ENCODE results near the gene LCAT. TPM values are rescaled to one million over a fixed set of nuclear protein-coding genes. Genes with fewer than 3 reads are reported as not detected.
"Not testable (repeated sequence)": the region's sequence is repeated elsewhere in the genome, so short reads cannot be mapped to it uniquely, and the experiment has no call there.

LCAT gene
- total and polyA plus RNA-seq, 9 of the 15 experiments (the other 6 are each of a cell fraction or from before 2014, with no cell fraction given): 0.46 to 21.0 (median 5.0) TPM

DNA sequence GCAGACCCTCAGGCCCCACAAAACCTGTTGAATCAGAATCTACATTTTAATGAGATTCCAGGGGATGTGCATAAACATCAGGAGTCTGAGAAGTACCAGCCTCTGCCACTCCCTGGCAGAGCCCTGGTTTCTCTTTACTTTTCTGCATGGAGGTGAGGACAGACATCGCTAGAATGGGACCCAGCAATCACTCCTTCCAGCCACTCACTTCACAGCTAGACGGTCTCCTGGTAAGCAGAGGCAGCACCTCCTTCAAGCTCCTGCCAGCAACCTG, 28.5 kb downstream of the LCAT start:
- BruUV-seq (replicated peaks); CTCF ChIA-PET (ENCODE audit: low intra/inter-chr PET ratio); H3K79me2 ChIP-seq (ENCODE audit: control insufficient read depth, insufficient read depth, low read length): not testable (repeated sequence)

DNA sequence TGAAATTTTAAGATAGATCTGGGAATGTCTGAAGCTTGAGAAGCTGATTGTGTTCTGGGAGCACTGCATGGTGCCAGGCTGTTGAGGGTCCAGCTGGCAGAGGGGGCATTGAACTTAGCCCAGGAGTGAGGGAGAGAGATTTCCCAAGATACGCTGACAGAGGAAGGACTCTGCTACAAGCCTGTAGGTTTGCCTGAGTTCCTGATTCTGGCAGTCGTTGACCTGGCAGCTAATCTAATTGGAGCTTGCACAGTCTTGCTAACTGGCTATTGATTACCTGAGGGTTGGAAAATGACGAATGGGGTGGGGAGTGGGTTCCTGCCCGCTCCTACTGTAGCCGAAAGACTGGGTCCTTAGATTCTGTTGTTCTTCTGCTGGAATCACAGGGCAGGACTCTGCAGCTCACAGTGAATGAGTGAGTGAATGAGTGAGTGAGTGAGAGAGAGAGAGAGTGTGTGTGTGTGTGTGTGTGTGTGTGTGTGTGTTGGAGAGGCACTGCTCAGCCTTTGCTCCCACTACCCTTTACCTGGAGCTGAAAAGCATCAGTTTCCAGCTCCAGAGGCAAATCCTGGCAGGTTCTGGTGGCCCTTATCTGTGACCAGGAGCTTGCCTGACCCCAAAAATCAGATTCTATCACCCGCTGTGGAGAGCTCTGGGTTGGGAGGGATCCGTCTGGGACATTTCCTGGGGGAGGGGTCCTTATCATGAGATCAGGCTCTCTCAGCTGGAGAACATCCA, 29.0 kb downstream of the LCAT start:
- POLR2A ChIA-PET: interaction anchor here (0.6 to 1.8 kb wide), 6 partner anchors 9 to 389 kb away, joined by 3 to 6 read pairs (median 3); no protein-coding TSS in a partner anchor
- WGBS (ENCODE audit: insufficient coverage, low coverage, missing lambda C conversion rate): 38% methylated on average over 7 of the region's 7 CpGs
- intact Hi-C loops (cut with micrococcal nuclease) (no loop called here), in situ Hi-C loops (cut with MboI) (no loop called here)
- no peaks in the 10 kb centered on the region for H3K79me2 ChIP-seq (ENCODE audit: control insufficient read depth, insufficient read depth, low read length)
- H3K4me3 ChIP-seq: no peak overlapping the region
- no peak overlapping the region for H3K27ac ChIP-seq (ENCODE audit: extremely low read depth, low read depth, low read length)
- no peak for DNase-seq (ENCODE audit: extremely low read depth in 1 of 4, low spot score in 3 of 4)
- peaks cover 14% of the 10 kb centered on the region for H4K20me1 ChIP-seq (replicated peaks; ENCODE audit: control insufficient read depth, insufficient read depth, low read length)
- no peak for TF ChIP-seq BHLHE40 (IDR thresholded peaks at IDR 0.05; ENCODE audit: low read length)
- TF ChIP-seq ZNF24 (IDR thresholded peaks at IDR 0.05): peak; percentile 93
- CTCF ChIA-PET (ENCODE audit: low intra/inter-chr PET ratio): no interaction called here
- no peak overlapping the region for H2AFZ ChIP-seq (ENCODE audit: low read depth, low read length)
- H3K4me2 ChIP-seq (ENCODE audit: insufficient read depth, low read length): no peak overlapping the region
- FAIRE-seq: no peak
- no peak for ATAC-seq
- H3K36me3 ChIP-seq (ENCODE audit: control insufficient read depth, insufficient read depth, low read length): no peaks in the 10 kb centered on the region
- peaks cover 5 to 16% of the 10 kb centered on the region in 2 experiments; a peak in 4 of 5 replicates for H3K4me1 ChIP-seq (replicated peaks in 1 of 2; ENCODE audit: control insufficient read depth in 2 of 2, insufficient read depth in 2 of 2, low read length in 2 of 2)
- H3K9me1 ChIP-seq (ENCODE audit: control insufficient read depth, insufficient read depth, low read length): peaks cover 4% of the 10 kb centered on the region
- H3K9ac ChIP-seq (ENCODE audit: insufficient read depth in 1 of 2, low read depth in 2 of 2, low read length in 2 of 2): no peak overlapping the region; a peak in 1 of 4 replicates
- no TSS peak for BruUV-seq (replicated peaks)
- no peaks in the 10 kb centered on the region for H3K9me3 ChIP-seq (replicated peaks; ENCODE audit: control insufficient read depth, insufficient read depth, low read depth, low read length)
- no peaks in the 10 kb centered on the region for H3K27me3 ChIP-seq (ENCODE audit: control insufficient read depth in 2 of 2, insufficient read depth in 2 of 2, low read length in 2 of 2)

More for the DNA sequence above, 28.5 kb downstream of the LCAT start:
- H3K9ac ChIP-seq (ENCODE audit: insufficient read depth in 1 of 2, low read depth in 2 of 2, low read length in 2 of 2); H3K4me3 ChIP-seq; H3K36me3 ChIP-seq (ENCODE audit: control insufficient read depth, insufficient read depth, low read length); H3K27me3 ChIP-seq (ENCODE audit: control insufficient read depth in 2 of 2, insufficient read depth in 2 of 2, low read length in 2 of 2); intact Hi-C loops (cut with micrococcal nuclease); FAIRE-seq; H3K9me1 ChIP-seq (ENCODE audit: control insufficient read depth, insufficient read depth, low read length); DNase-seq (ENCODE audit: extremely low read depth in 1 of 4, low spot score in 3 of 4); H3K27ac ChIP-seq (ENCODE audit: extremely low read depth, low read depth, low read length); H3K4me2 ChIP-seq (ENCODE audit: insufficient read depth, low read length); in situ Hi-C loops (cut with MboI); H2AFZ ChIP-seq (ENCODE audit: low read depth, low read length); ATAC-seq; H3K9me3 ChIP-seq (replicated peaks; ENCODE audit: control insufficient read depth, insufficient read depth, low read depth, low read length): not testable (repeated sequence)
- Histone ChIP-seq H3K4me1 (replicated peaks in 1 of 2; ENCODE audit: control insufficient read depth in 2 of 2, insufficient read depth in 2 of 2, low read length in 2 of 2) (peaks cover 5 to 16% of the 10 kb centered on the region in 2 experiments; a peak in 4 of 5 replicates), H4K20me1 (replicated peaks; ENCODE audit: control insufficient read depth, insufficient read depth, low read length) (peaks cover 14% of the 10 kb centered on the region)
- POLR2A ChIA-PET: interaction anchor here (0.6 to 1.8 kb wide), 3 partner anchors 10 to 197 kb away, joined by 3 to 6 read pairs (median 6); no protein-coding TSS in a partner anchor
- WGBS (ENCODE audit: insufficient coverage, low coverage, missing lambda C conversion rate): 33% methylated on average over 1 of the region's 2 CpGs
